NT2/D1 (cell line): ENCODE data around the gene TPRG1L.

Experiments used
- SUZ12 ChIP-seq: IDR thresholded peaks from 2 replicates; pipeline ENCODE4 v1.6.1; 2011; ENCODE audit not compliant: insufficient read length, insufficient read depth; ENCODE audit errors: extremely low read depth
- YY1 ChIP-seq: IDR thresholded peaks from 2 replicates; pipeline ENCODE4 v1.6.1; 2011; ENCODE audit not compliant: insufficient read length, insufficient read depth
- ZNF274 ChIP-seq: IDR thresholded peaks from 2 replicates; pipeline ENCODE4 v1.6.1; 2011; ENCODE audit warnings: mild to moderate bottlenecking, low read depth, low read length

DNA sequence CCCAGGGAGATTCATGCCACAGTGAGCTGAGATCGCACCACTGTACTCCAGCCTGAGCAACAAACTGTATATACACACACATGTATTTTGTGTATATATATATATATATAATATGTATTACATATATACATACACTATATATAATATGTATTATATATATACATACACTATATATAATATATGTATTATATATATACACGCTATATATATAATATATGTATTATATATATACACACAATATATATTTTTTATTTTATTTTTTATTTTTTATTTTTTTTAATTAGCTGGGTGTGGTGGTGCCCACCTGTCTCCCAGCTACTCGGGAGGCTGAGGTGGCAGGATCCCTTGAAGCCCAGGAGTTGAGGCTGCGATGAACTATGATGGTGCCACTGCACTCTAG, 36.8 kb downstream of the TPRG1L start:
- no peak for TF ChIP-seq YY1
- TF ChIP-seq ZNF274, result no peak
- TF ChIP-seq SUZ12, result no peak
